GM23338 (cell line): ENCODE data around the gene NLRP9.

ENCODE experiments used
- CREB1 ChIP-seq: fragments of 250-450 bp; sonication (Bioruptor Pico); IDR thresholded peaks from 2 replicates; pipeline ENCODE4 v1.5.0; 2020; ENCODE audit warnings: low read depth, mild to moderate bottlenecking, moderate library complexity
- CTCF ChIP-seq, 2 experiments: fragments of 200-600 bp in 1 of 2; sonication (generic) in 1 of 2; conservative IDR thresholded peaks; 2 replicates each; pipeline versions ENCODE4 v1.5.1 to v1.6.1; 2016 to 2017; ENCODE audit warnings: antibody characterized with exemption in 2 of 2, low read depth in 2 of 2, mild to moderate bottlenecking in 2 of 2, moderate library complexity in 1 of 2
- ETS1 ChIP-seq: IDR thresholded peaks from 2 replicates; pipeline ENCODE4 v1.6.1; 2016; ENCODE audit warnings: antibody characterized with exemption
- EZH2 ChIP-seq: fragments of 200-600 bp; sonication (generic); IDR thresholded peaks from one replicate; pipeline ENCODE4 v1.8.0; 2017; ENCODE audit warnings: antibody characterized with exemption, mild to moderate bottlenecking, low read depth; ENCODE audit not compliant: unreplicated experiment
- EZH2phosphoT487 ChIP-seq: fragments of 200-600 bp; sonication (generic); IDR thresholded peaks from one replicate; pipeline ENCODE4 v1.8.1; 2018; ENCODE audit warnings: antibody characterized with exemption; ENCODE audit not compliant: unreplicated experiment
- JUNB ChIP-seq: IDR thresholded peaks from one replicate; pipeline ENCODE4 v1.6.1; 2016; ENCODE audit warnings: antibody characterized with exemption; ENCODE audit not compliant: unreplicated experiment
- NANOG ChIP-seq: IDR thresholded peaks from 2 replicates; pipeline ENCODE4 v1.6.1; 2016; ENCODE audit warnings: antibody characterized with exemption, borderline replicate concordance
- POLR2AphosphoS5 ChIP-seq: IDR thresholded peaks from 2 replicates; pipeline ENCODE4 v1.6.1; 2016; ENCODE audit warnings: antibody characterized with exemption, low read depth
- STAT1 ChIP-seq: IDR thresholded peaks from one replicate; pipeline ENCODE4 v1.6.1; 2016; ENCODE audit warnings: antibody characterized with exemption; ENCODE audit not compliant: unreplicated experiment
- ZNF114 ChIP-seq: fragments of 250-450 bp; sonication (Bioruptor Pico); IDR thresholded peaks from 2 replicates; pipeline ENCODE4 v1.5.0; 2020; ENCODE audit warnings: mild to moderate bottlenecking, moderate library complexity
- ZNF331 ChIP-seq: fragments of 250-450 bp; sonication (Bioruptor Pico); IDR thresholded peaks from 2 replicates; pipeline ENCODE4 v1.5.0; 2020; ENCODE audit warnings: low read depth, mild to moderate bottlenecking, moderate library complexity
- TF ChIP-seq, protein P1 (sequence below): IDR thresholded peaks from one replicate; pipeline ENCODE4 v1.6.1; 2018; ENCODE audit warnings: antibody characterized with exemption; ENCODE audit not compliant: unreplicated experiment

DNA sequence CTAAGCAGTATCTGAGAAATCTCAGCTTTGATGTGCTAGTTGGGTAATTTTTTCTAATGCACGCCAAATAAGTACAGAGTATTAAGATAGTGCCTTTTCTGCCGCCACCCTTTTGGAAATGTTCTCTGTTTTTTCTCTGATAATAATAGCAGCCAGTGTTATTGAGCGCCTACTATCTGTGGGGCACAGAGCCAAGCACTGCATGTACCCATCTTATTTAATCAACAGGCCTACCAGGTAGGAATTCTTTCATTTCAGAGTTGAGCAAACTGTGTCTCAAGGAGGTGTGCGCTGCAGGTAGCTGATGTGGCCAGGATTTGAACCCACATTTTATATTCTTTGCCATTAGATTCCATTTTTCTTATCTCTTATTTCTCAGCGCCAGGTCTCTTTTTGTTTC is 61.8 kb downstream of the NLRP9 start:
- TF ChIP-seq POLR2AphosphoS5 = no peak
- TF ChIP-seq CTCF (conservative IDR thresholded peaks at IDR 0.05; ENCODE audit: low read depth in 2 of 2) = no peak
- TF ChIP-seq EZH2 = no peak
- TF ChIP-seq NANOG = no peak
- TF ChIP-seq STAT1 = no peak
- no peak for TF ChIP-seq JUNB
- no peak for TF ChIP-seq ETS1
- TF ChIP-seq ZNF114 = no peak
- no peak for TF ChIP-seq EZH2phosphoT487
- no peak for TF ChIP-seq CREB1 (CRISPR knock-in tag)
- TF ChIP-seq ZNF331 = no peak
- TF ChIP-seq, protein P1, sequence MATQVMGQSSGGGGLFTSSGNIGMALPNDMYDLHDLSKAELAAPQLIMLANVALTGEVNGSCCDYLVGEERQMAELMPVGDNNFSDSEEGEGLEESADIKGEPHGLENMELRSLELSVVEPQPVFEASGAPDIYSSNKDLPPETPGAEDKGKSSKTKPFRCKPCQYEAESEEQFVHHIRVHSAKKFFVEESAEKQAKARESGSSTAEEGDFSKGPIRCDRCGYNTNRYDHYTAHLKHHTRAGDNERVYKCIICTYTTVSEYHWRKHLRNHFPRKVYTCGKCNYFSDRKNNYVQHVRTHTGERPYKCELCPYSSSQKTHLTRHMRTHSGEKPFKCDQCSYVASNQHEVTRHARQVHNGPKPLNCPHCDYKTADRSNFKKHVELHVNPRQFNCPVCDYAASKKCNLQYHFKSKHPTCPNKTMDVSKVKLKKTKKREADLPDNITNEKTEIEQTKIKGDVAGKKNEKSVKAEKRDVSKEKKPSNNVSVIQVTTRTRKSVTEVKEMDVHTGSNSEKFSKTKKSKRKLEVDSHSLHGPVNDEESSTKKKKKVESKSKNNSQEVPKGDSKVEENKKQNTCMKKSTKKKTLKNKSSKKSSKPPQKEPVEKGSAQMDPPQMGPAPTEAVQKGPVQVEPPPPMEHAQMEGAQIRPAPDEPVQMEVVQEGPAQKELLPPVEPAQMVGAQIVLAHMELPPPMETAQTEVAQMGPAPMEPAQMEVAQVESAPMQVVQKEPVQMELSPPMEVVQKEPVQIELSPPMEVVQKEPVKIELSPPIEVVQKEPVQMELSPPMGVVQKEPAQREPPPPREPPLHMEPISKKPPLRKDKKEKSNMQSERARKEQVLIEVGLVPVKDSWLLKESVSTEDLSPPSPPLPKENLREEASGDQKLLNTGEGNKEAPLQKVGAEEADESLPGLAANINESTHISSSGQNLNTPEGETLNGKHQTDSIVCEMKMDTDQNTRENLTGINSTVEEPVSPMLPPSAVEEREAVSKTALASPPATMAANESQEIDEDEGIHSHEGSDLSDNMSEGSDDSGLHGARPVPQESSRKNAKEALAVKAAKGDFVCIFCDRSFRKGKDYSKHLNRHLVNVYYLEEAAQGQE = no peak
